ENCODE results near the gene PLPP4. TPM values are rescaled to one million over a fixed set of nuclear protein-coding genes. Genes with fewer than 3 reads are reported as not detected.

Gene PLPP4
- polyA plus RNA-seq, 1 donor from 2014 or later, result 4.4 TPM

DNA sequence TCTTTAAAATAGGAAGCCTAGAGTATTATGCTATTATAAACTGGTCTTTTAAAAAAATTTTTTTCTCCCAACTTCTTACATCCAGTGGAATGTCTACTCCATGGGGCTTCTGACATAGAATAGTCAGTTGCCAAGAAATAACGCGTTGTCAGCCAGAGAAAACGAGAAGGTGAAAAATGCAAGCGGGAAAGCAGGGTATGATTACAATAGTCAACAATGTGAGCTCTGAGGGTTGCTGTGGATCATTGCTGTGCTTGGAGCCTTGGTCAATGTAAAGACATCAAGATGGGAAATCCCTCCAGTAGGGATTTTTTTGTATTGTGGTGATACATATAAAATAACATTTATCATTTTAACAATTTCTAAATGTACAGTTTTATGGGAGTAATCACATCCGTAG, 27.6 kb upstream of the PLPP4 start:
- no peak for TF ChIP-seq POLR2AphosphoS5 (IDR thresholded peaks at IDR 0.05)
- no peak for TF ChIP-seq TAF1 (IDR thresholded peaks at IDR 0.05; ENCODE audit: low read depth)
- TF ChIP-seq EP300 (conservative IDR thresholded peaks at IDR 0.05; ENCODE audit: poor library complexity, severe bottlenecking), result no peak
- TF ChIP-seq EZH2 (IDR thresholded peaks at IDR 0.05; ENCODE audit: borderline replicate concordance, insufficient read depth, low read length, poor library complexity, severe bottlenecking), result no peak
- TF ChIP-seq, protein P1, sequence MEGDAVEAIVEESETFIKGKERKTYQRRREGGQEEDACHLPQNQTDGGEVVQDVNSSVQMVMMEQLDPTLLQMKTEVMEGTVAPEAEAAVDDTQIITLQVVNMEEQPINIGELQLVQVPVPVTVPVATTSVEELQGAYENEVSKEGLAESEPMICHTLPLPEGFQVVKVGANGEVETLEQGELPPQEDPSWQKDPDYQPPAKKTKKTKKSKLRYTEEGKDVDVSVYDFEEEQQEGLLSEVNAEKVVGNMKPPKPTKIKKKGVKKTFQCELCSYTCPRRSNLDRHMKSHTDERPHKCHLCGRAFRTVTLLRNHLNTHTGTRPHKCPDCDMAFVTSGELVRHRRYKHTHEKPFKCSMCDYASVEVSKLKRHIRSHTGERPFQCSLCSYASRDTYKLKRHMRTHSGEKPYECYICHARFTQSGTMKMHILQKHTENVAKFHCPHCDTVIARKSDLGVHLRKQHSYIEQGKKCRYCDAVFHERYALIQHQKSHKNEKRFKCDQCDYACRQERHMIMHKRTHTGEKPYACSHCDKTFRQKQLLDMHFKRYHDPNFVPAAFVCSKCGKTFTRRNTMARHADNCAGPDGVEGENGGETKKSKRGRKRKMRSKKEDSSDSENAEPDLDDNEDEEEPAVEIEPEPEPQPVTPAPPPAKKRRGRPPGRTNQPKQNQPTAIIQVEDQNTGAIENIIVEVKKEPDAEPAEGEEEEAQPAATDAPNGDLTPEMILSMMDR (IDR thresholded peaks at IDR 0.05; ENCODE audit: poor library complexity, severe bottlenecking), result no peak
- no peak for TF ChIP-seq SMC3 (conservative IDR thresholded peaks at IDR 0.05; ENCODE audit: poor library complexity)
- TF ChIP-seq, protein P2, sequence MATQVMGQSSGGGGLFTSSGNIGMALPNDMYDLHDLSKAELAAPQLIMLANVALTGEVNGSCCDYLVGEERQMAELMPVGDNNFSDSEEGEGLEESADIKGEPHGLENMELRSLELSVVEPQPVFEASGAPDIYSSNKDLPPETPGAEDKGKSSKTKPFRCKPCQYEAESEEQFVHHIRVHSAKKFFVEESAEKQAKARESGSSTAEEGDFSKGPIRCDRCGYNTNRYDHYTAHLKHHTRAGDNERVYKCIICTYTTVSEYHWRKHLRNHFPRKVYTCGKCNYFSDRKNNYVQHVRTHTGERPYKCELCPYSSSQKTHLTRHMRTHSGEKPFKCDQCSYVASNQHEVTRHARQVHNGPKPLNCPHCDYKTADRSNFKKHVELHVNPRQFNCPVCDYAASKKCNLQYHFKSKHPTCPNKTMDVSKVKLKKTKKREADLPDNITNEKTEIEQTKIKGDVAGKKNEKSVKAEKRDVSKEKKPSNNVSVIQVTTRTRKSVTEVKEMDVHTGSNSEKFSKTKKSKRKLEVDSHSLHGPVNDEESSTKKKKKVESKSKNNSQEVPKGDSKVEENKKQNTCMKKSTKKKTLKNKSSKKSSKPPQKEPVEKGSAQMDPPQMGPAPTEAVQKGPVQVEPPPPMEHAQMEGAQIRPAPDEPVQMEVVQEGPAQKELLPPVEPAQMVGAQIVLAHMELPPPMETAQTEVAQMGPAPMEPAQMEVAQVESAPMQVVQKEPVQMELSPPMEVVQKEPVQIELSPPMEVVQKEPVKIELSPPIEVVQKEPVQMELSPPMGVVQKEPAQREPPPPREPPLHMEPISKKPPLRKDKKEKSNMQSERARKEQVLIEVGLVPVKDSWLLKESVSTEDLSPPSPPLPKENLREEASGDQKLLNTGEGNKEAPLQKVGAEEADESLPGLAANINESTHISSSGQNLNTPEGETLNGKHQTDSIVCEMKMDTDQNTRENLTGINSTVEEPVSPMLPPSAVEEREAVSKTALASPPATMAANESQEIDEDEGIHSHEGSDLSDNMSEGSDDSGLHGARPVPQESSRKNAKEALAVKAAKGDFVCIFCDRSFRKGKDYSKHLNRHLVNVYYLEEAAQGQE (IDR thresholded peaks at IDR 0.05; ENCODE audit: borderline replicate concordance), result no peak
- Histone ChIP-seq H3K9ac (ENCODE audit: low read length) (no peak overlapping the region), H2AFZ (ENCODE audit: low read depth, low read length) (no peak overlapping the region)

DNA sequence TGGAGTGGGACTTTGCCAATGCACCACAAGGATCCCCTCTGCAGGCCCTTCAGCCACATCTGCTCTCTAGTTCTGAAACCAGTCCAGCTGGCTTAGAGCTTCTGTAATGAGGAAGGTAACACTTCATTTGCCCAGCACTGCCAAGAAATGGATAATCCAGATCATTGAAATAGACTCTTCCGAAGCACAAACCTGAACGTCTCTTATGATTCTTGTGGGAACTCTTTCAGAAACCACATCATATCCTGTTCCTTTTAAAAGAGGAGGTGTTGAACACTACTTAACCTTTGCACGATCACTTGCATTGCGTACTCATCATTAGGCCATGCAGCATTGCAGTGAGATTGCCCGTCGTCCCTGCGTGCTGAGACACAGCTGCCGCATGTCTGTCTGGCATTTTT, 25.8 kb upstream of the PLPP4 start:
- no peak overlapping the region for H3K4me2 ChIP-seq (ENCODE audit: low read length)
- H3K9me2 ChIP-seq (ENCODE audit: insufficient read depth, low read length), result no peaks in the 10 kb centered on the region
- H2AFZ ChIP-seq (ENCODE audit: low read depth, low read length), result no peak overlapping the region
- no peaks in the 10 kb centered on the region for H3F3A ChIP-seq (ENCODE audit: insufficient read depth, low read length, poor library complexity, severe bottlenecking)
- H3K79me2 ChIP-seq (replicated peaks; ENCODE audit: insufficient read depth, low read length), result no peaks in the 10 kb centered on the region
- no peak overlapping the region for H3K9ac ChIP-seq (ENCODE audit: low read length)
- TF ChIP-seq, protein P1 (IDR thresholded peaks at IDR 0.05; ENCODE audit: poor library complexity, severe bottlenecking), result no peak
- TF ChIP-seq RAD21 (conservative IDR thresholded peaks at IDR 0.05), result no peak
- no peak for TF ChIP-seq MXI1 (conservative IDR thresholded peaks at IDR 0.05; ENCODE audit: poor library complexity, severe bottlenecking)
- TF ChIP-seq TAF1 (IDR thresholded peaks at IDR 0.05; ENCODE audit: low read depth), result no peak
- no peak for TF ChIP-seq EZH2 (IDR thresholded peaks at IDR 0.05; ENCODE audit: borderline replicate concordance, insufficient read depth, low read length, poor library complexity, severe bottlenecking)
- H3K4me3 ChIP-seq (ENCODE audit: low read length), result no peak overlapping the region
- no peaks in the 10 kb centered on the region for H3K36me3 ChIP-seq (ENCODE audit: insufficient read depth, low read length)
- no peaks in the 10 kb centered on the region for H3K27me3 ChIP-seq (ENCODE audit: insufficient read depth, low read depth, low read length)
- no peaks in the 10 kb centered on the region for H3K9me3 ChIP-seq (ENCODE audit: low read length)
- no peaks in the 10 kb centered on the region for H4K20me1 ChIP-seq (ENCODE audit: insufficient read depth)
- no peak overlapping the region for H3K27ac ChIP-seq (ENCODE audit: low read length)

More for the DNA sequence above, 27.6 kb upstream of the PLPP4 start:
- H3K9me3 ChIP-seq (ENCODE audit: low read length), result peaks cover 8% of the 10 kb centered on the region
- H3K4me2 ChIP-seq (ENCODE audit: low read length), result no peak overlapping the region
- no peaks in the 10 kb centered on the region for H3F3A ChIP-seq (ENCODE audit: insufficient read depth, low read length, poor library complexity, severe bottlenecking)
- H3K36me3 ChIP-seq (ENCODE audit: insufficient read depth, low read length), result no peaks in the 10 kb centered on the region
- H3K9me2 ChIP-seq (ENCODE audit: insufficient read depth, low read length), result no peaks in the 10 kb centered on the region
- H3K27ac ChIP-seq (ENCODE audit: low read length), result no peak overlapping the region
- no peaks in the 10 kb centered on the region for H4K20me1 ChIP-seq (ENCODE audit: insufficient read depth)
- no peaks in the 10 kb centered on the region for H3K79me2 ChIP-seq (replicated peaks; ENCODE audit: insufficient read depth, low read length)
- no peaks in the 10 kb centered on the region for H3K27me3 ChIP-seq (ENCODE audit: insufficient read depth, low read depth, low read length)
- no peak overlapping the region for H3K4me3 ChIP-seq (ENCODE audit: low read length)

Data from neural cell (in vitro differentiated cells).